Hepatocyte (in vitro differentiated cells): ENCODE results near the gene GRIK4.

Experiments used
- CTCF ChIP-seq: fragments of 200-600 bp; sonication (generic); IDR thresholded peaks from 2 replicates; pipeline ENCODE4 v1.5.1; 2016; ENCODE audit warnings: antibody characterized with exemption, mild to moderate bottlenecking; ENCODE audit not compliant: poor library complexity
- EZH2 ChIP-seq: fragments of 200-600 bp; sonication (generic); IDR thresholded peaks from 2 replicates; pipeline ENCODE4 v1.6.1; 2016; ENCODE audit warnings: antibody characterized with exemption, mild to moderate bottlenecking, borderline replicate concordance

GRCh38 chr11:120824242-120824641, 312.7 kb downstream of the GRIK4 start:
- no peak for TF ChIP-seq CTCF
- TF ChIP-seq EZH2, result no peak
